HCT116 (cell line): ENCODE data around the gene GPR63. TPM values are rescaled to one million over a fixed set of nuclear protein-coding genes. Genes with fewer than 3 reads are reported as not detected.

Experiments used
- ATAC-seq: fragments of 200-7000 bp; cut with Tn5 transposase; 2 replicates; pipeline ENCODE4 v1.9.1; 2020; ENCODE audit warnings: mild to moderate bottlenecking, moderate library complexity
- BruUV-seq: library from RNA; stranded (reverse); fragments of 400-500 nt; replicated peaks from 2 replicates; lab custom pipeline; 2021; lab: Mats Ljungman, UMichigan
- CTCF ChIA-PET: fragments of 300-600 bp; sonication (Branson Sonifier 250); formaldehyde crosslinking; loops from one replicate; lab custom pipeline; 2021; ENCODE audit warnings: antibody characterized with exemption; lab: Charles Lee
- POLR2A ChIA-PET: fragments of 300-600, 350-600 bp; sonication (Branson Sonifier 250); formaldehyde crosslinking; loops from one replicate; lab custom pipeline; 2021; ENCODE audit warnings: antibody characterized with exemption; lab: Charles Lee
- RAD21 ChIA-PET, 2 experiments: fragments of 300-600 bp; sonication (Branson Sonifier 250); formaldehyde crosslinking; loops; one replicate each; lab custom pipeline; 2023; ENCODE audit warnings: low total read pairs in 2 of 2; ENCODE audit not compliant: uncharacterized antibody in 2 of 2, unreplicated experiment in 2 of 2, low non-redundant PET in 1 of 2; lab: Charles Lee
- DNase-seq: peaks from one replicate; pipeline ENCODE4 v3.0.0-alpha.2; 2010; ENCODE audit warnings: low read depth, low spot score
- H2AFZ ChIP-seq: fragments of 200-600 bp; shearing (Covaris generic), sonication (generic); 2 replicates; pipeline ENCODE4 v1.6.1; 2017; ENCODE audit warnings: low read depth, mixed run types, mixed read lengths, antibody characterized with exemption, low read length; ENCODE audit not compliant: poor library complexity, severe bottlenecking
- H3K27ac ChIP-seq: 2 replicates; pipeline ENCODE4 v1.5.1; 2012; ENCODE audit warnings: low read depth, low read length
- H3K27me3 ChIP-seq: fragments of 200-600 bp; sonication (generic); 2 replicates; pipeline ENCODE4 v1.6.1; 2016; ENCODE audit warnings: mixed run types, low read length, mixed read lengths; ENCODE audit not compliant: insufficient read depth
- H3K36me3 ChIP-seq, 2 experiments: fragments of 200-500 bp in 1 of 2; fragments of 200-600 bp in 1 of 2; sonication (Bioruptor generic) in 1 of 2; sonication (generic) in 1 of 2; 2 replicates each; pipeline versions ENCODE4 v1.5.1 to v1.6.1; 2014 to 2016; ENCODE audit warnings: low read length in 2 of 2, inconsistent platforms in 1 of 2, mixed read lengths in 1 of 2, mixed run types in 1 of 2; ENCODE audit not compliant: insufficient read depth in 2 of 2, control insufficient read depth in 1 of 2
- H3K4me1 ChIP-seq, 2 experiments: fragments of 200-600 bp in 1 of 2; sonication (generic) in 1 of 2; 2 replicates each; pipeline versions ENCODE4 v1.5.1 to v1.6.1; 2012 to 2017; ENCODE audit warnings: low read length in 2 of 2, inconsistent platforms in 1 of 2, mild to moderate bottlenecking in 1 of 2, mixed read lengths in 1 of 2, mixed run types in 1 of 2, moderate library complexity in 1 of 2; ENCODE audit not compliant: insufficient read depth in 2 of 2, control insufficient read depth in 1 of 2
- H3K4me2 ChIP-seq: fragments of 200-600 bp; sonication (generic); 2 replicates; pipeline ENCODE4 v1.6.1; 2017; ENCODE audit warnings: mixed run types, low read length, mixed read lengths
- H3K4me3 ChIP-seq, 2 experiments: fragments of 200-600 bp in 1 of 2; sonication (generic) in 1 of 2; replicated peaks in 1 of 2; 2 replicates each; pipeline ENCODE4 v1.5.1; 2011 to 2016; ENCODE audit warnings: low read length in 2 of 2, control low read depth in 1 of 2, low read depth in 1 of 2, mild to moderate bottlenecking in 1 of 2, mixed read lengths in 1 of 2, mixed run types in 1 of 2
- H3K79me2 ChIP-seq: fragments of 200-600 bp; sonication (generic); 2 replicates; pipeline ENCODE4 v1.6.1; 2017; ENCODE audit warnings: mild to moderate bottlenecking, mixed run types, low read length, moderate library complexity, mixed read lengths; ENCODE audit not compliant: insufficient read depth
- H3K9ac ChIP-seq: fragments of 200-600 bp; sonication (generic); 2 replicates; pipeline ENCODE4 v1.6.1; 2016; ENCODE audit warnings: low read length, mixed read lengths
- H3K9me2 ChIP-seq: fragments of 200-600 bp; sonication (generic), shearing (Covaris generic); 2 replicates; pipeline ENCODE4 v1.6.1; 2017; ENCODE audit warnings: mixed run types, mild to moderate bottlenecking, moderate library complexity; ENCODE audit not compliant: insufficient read depth
- H3K9me3 ChIP-seq, 2 experiments: fragments of 200-500 bp in 1 of 2; fragments of 200-600 bp in 1 of 2; sonication (Bioruptor generic) in 1 of 2; sonication (generic) in 1 of 2; 2 replicates each; pipeline ENCODE4 v1.6.1; 2014 to 2017; ENCODE audit warnings: low read length in 2 of 2, mixed read lengths in 2 of 2, inconsistent platforms in 1 of 2, low read depth in 1 of 2, mild to moderate bottlenecking in 1 of 2, mixed run types in 1 of 2, moderate library complexity in 1 of 2; ENCODE audit not compliant: control insufficient read depth in 1 of 2, insufficient read depth in 1 of 2
- H4K20me1 ChIP-seq: fragments of 200-600 bp; sonication (generic), shearing (Covaris generic); 2 replicates; pipeline ENCODE4 v1.6.1; 2017; ENCODE audit warnings: mixed run types, mild to moderate bottlenecking, moderate library complexity; ENCODE audit not compliant: insufficient read depth
- CEBPB ChIP-seq: IDR thresholded peaks from 2 replicates; pipeline ENCODE4 v1.6.1; 2012; ENCODE audit warnings: low read depth
- CTCF ChIP-seq, 3 experiments: fragments of 200-600 bp in 1 of 3; sonication (generic) in 1 of 3; IDR thresholded peaks in 2 of 3; conservative IDR thresholded peaks in 1 of 3; 2 replicates each; pipeline ENCODE4 v1.5.1; 2012 to 2017; ENCODE audit warnings: low read depth in 2 of 3, low read length in 2 of 3, antibody characterized with exemption in 1 of 3, borderline replicate concordance in 1 of 3, control low read depth in 1 of 3, mild to moderate bottlenecking in 1 of 3, mixed read lengths in 1 of 3, mixed run types in 1 of 3, moderate library complexity in 1 of 3; ENCODE audit not compliant: insufficient read depth in 1 of 3
- EZH2phosphoT487 ChIP-seq: fragments of 200-600 bp; IDR thresholded peaks from 2 replicates; pipeline ENCODE4 v1.6.1; 2018; ENCODE audit warnings: antibody characterized with exemption, borderline replicate concordance
- FOSL1 ChIP-seq: IDR thresholded peaks from 2 replicates; pipeline ENCODE4 v1.6.1; 2012; ENCODE audit warnings: low read depth
- JUND ChIP-seq: IDR thresholded peaks from 2 replicates; pipeline ENCODE4 v1.6.1; 2012
- MAX ChIP-seq: IDR thresholded peaks from 2 replicates; pipeline ENCODE4 v1.6.1; 2012
- POLR2A ChIP-seq: IDR thresholded peaks from 2 replicates; pipeline ENCODE4 v1.7.0; 2011; ENCODE audit warnings: borderline replicate concordance; ENCODE audit not compliant: insufficient read depth, insufficient read length; ENCODE audit errors: extremely low read depth
- POLR2AphosphoS5 ChIP-seq: IDR thresholded peaks from 2 replicates; pipeline ENCODE4 v1.6.1; 2011; ENCODE audit warnings: mild to moderate bottlenecking, low read depth, low read length, moderate library complexity
- TCF7L2 ChIP-seq: IDR thresholded peaks from 2 replicates; pipeline ENCODE4 v1.7.0; 2011; ENCODE audit warnings: borderline replicate concordance, inconsistent platforms; ENCODE audit not compliant: insufficient read depth, insufficient read length; ENCODE audit errors: extremely low read depth
- YY1 ChIP-seq: IDR thresholded peaks from 2 replicates; pipeline ENCODE4 v1.6.1; 2011; ENCODE audit warnings: low read length, low read depth, moderate library complexity, mild to moderate bottlenecking; ENCODE audit not compliant: insufficient replicate concordance; ENCODE audit errors: extremely low read depth
- ZBTB33 ChIP-seq: IDR thresholded peaks from 2 replicates; pipeline ENCODE4 v1.6.1; 2011; ENCODE audit warnings: mild to moderate bottlenecking, low read length, moderate library complexity; ENCODE audit not compliant: insufficient replicate concordance; ENCODE audit errors: extremely low read depth
- ZFX ChIP-seq: fragments of 450-650 bp; IDR thresholded peaks from 2 replicates; pipeline ENCODE4 v1.6.1; 2017
- ZNF274 ChIP-seq: fragments of 200-500 bp; sonication (Bioruptor generic); IDR thresholded peaks from 2 replicates; pipeline ENCODE4 v1.6.1; 2014; ENCODE audit warnings: mild to moderate bottlenecking, low read depth, low read length, inconsistent platforms
- intact Hi-C: fragments of 100-400 bp; cut with micrococcal nuclease; formaldehyde crosslinking; loops from 2 replicates; pipeline ENCODE4 v1.10.0; 2022
- total RNA-seq: library from RNA; stranded (reverse); gene quantifications from one replicate; pipeline ENCODE4 v1.2.1, GENCODE V29; 2021; ENCODE audit not compliant: unreplicated experiment

Gene GPR63
- total RNA-seq, 1 experiment from 2014 or later, result 3.5 TPM

- no TSS peak for BruUV-seq
- TF ChIP-seq EZH2phosphoT487 (no peak), YY1 (no peak), ZFX (no peak), ZBTB33 (no peak), ZNF274 (no peak), TCF7L2 (no peak)
- CTCF ChIA-PET, result no interaction called here
Observed at GRCh38 chr6:96803106-96803481, 34.2 kb downstream of the GPR63 start.

GRCh38 chr6:96795481-96795880 is 41.8 kb downstream of the GPR63 start:
- Histone ChIP-seq H4K20me1 (no peaks in the 10 kb centered on the region), H2AFZ (no peak overlapping the region), H3K27me3 (no peaks in the 10 kb centered on the region), H3K9ac (no peak overlapping the region), H3K4me1 (no peaks in the 10 kb centered on the region), H3K79me2 (no peaks in the 10 kb centered on the region; the same call in 1 of the 2 replicates), H3K9me2 (no peaks in the 10 kb centered on the region), H3K27ac (no peak overlapping the region), H3K36me3 (0 out of 4 replicates have a peak, but pooled peaks cover 0 to 5% of the 10 kb centered on the region in 2 experiments), H3K4me3 (no peak overlapping the region), H3K9me3 (no peaks in the 10 kb centered on the region), H3K4me2 (no peak overlapping the region)
- BruUV-seq, result no TSS peak
- intact Hi-C loops, result no loop called here
- DNase-seq, result no peak
- ChIA-PET RAD21 (no interaction called here), POLR2A (no interaction called here), CTCF (no interaction called here)
- ATAC-seq, result no peak
- TF ChIP-seq TCF7L2, result no peak
- TF ChIP-seq ZBTB33, result no peak
- no peak for TF ChIP-seq POLR2AphosphoS5
- TF ChIP-seq ZFX, result no peak
- TF ChIP-seq JUND, result no peak
- no peak for TF ChIP-seq CTCF (IDR thresholded peaks at IDR 0.05 in 2 of 3, conservative IDR thresholded peaks at IDR 0.05 in 1 of 3; ENCODE audit: borderline replicate concordance in 1 of 3, insufficient read depth in 1 of 3, low read depth in 2 of 3, low read length in 2 of 3)
- TF ChIP-seq MAX, result no peak
- TF ChIP-seq CEBPB, result no peak
- TF ChIP-seq POLR2A, result no peak
- TF ChIP-seq FOSL1, result no peak
- no peak for TF ChIP-seq YY1

More at GRCh38 chr6:96803106-96803481, 34.2 kb downstream of the GPR63 start:
- ATAC-seq (no peak), DNase-seq (no peak)
- intact Hi-C loops, result no loop called here
- Histone ChIP-seq H3K9me3 (no peaks in the 10 kb centered on the region), H3K79me2 (no peaks in the 10 kb centered on the region; the same call in 1 of the 2 replicates), H3K4me1 (no peaks in the 10 kb centered on the region), H3K36me3 (0 out of 4 replicates have a peak, but pooled peaks cover 0 to 5% of the 10 kb centered on the region in 2 experiments), H3K9ac (no peak overlapping the region), H2AFZ (no peak overlapping the region), H3K4me2 (no peak overlapping the region), H3K9me2 (no peaks in the 10 kb centered on the region), H3K27me3 (no peaks in the 10 kb centered on the region), H3K27ac (no peak overlapping the region), H4K20me1 (no peaks in the 10 kb centered on the region), H3K4me3 (no peak overlapping the region)
- ChIA-PET POLR2A (no interaction called here), RAD21 (no interaction called here)
